HG02571 (cell line): ENCODE measurements around the gene EXO1.
"Not testable (repeated sequence)": the region's sequence is repeated elsewhere in the genome, so short reads cannot be mapped to it uniquely, and the experiment has no call there.

Experiments used
- ATAC-seq: cut with Tn5 transposase; IDR thresholded peaks from one replicate; pipeline ENCODE4 v1.9.1; 2021; ENCODE audit warnings: mild to moderate bottlenecking, moderate library complexity; ENCODE audit not compliant: unreplicated experiment

The EXO1 gene

GRCh38 chr1:241847796-241848685 lies at the start of gene EXO1:
Gene EXO1, plus strand, starts transcription at chr1:241848204. Its CDS starts 2,222 bp downstream, at chr1:241850426.
- ATAC-seq = peak; percentile 96

- no peak for ATAC-seq
These were observed 48.6 kb upstream of the EXO1 start for GRCh38 chr1:241799416-241799815.

- ATAC-seq = no peak
These were observed 47.4 kb upstream of the EXO1 start for GRCh38 chr1:241800640-241801039.

GRCh38 chr1:241802863-241803262 lies 45.1 kb upstream of the EXO1 start:
- no peak for ATAC-seq

- ATAC-seq = not testable (repeated sequence)
These were observed 43.3 kb upstream of the EXO1 start for GRCh38 chr1:241804706-241805105.

GRCh38 chr1:241808265-241808664 lies 39.7 kb upstream of the EXO1 start:
- no peak for ATAC-seq

GRCh38 chr1:241810769-241811405 lies 37.1 kb upstream of the EXO1 start:
- ATAC-seq = peak; percentile 43

GRCh38 chr1:241813768-241814320 lies 34.2 kb upstream of the EXO1 start:
- no peak for ATAC-seq

GRCh38 chr1:241816008-241816407 lies 32.0 kb upstream of the EXO1 start:
- no peak for ATAC-seq

- ATAC-seq = no peak
These were observed 30.6 kb upstream of the EXO1 start for GRCh38 chr1:241817331-241817792.

- ATAC-seq = no peak
These were observed 29.9 kb upstream of the EXO1 start for GRCh38 chr1:241817956-241818612.

- ATAC-seq = no peak
These were observed 28.6 kb upstream of the EXO1 start for GRCh38 chr1:241819340-241819866.

GRCh38 chr1:241821363-241821762 lies 26.6 kb upstream of the EXO1 start:
- no peak for ATAC-seq

GRCh38 chr1:241822846-241823245 lies 25.2 kb upstream of the EXO1 start:
- no peak for ATAC-seq

- ATAC-seq = no peak
These were observed 24.1 kb upstream of the EXO1 start for GRCh38 chr1:241823925-241824324.

- no peak for ATAC-seq
These were observed 22.4 kb upstream of the EXO1 start for GRCh38 chr1:241825581-241825980.

- ATAC-seq = not testable (repeated sequence)
These were observed 21.4 kb upstream of the EXO1 start for GRCh38 chr1:241826613-241827012.

- no peak for ATAC-seq
These were observed 20.7 kb upstream of the EXO1 start for GRCh38 chr1:241827264-241827663.

- ATAC-seq = no peak
These were observed 19.5 kb upstream of the EXO1 start for GRCh38 chr1:241828463-241829021.

- ATAC-seq = no peak
These were observed 18.5 kb upstream of the EXO1 start for GRCh38 chr1:241829468-241829867.
